Measurements from ENCODE around the gene RASGRF2. TPM values are rescaled to one million over a fixed set of nuclear protein-coding genes. Genes with fewer than 3 reads are reported as not detected.

RASGRF2 gene
- total RNA-seq, 2 experiments from 2014 or later, result 0.06 to 0.13 TPM

DNA sequence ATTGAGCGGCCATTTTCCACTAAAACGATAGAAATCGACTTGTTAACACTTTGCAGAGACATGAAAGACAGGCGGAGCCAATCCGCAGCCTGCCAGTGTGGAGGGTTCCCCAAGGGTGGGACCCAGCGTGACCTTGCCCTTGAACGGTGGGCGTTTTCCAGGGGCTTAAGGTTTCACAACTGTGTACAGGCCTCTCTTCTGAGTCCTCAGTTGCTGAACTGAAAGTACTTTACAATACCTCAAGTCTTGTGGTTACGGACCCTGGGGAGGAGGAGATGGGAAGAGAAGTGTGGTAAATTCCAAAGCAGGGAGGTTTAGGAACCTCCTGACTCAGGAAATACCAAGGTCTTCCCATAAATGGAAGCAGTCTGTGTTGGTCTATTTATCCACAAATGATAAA lies 204.8 kb downstream of the RASGRF2 start:
- no peaks in the 10 kb centered on the region for H3K36me3 ChIP-seq (ENCODE audit: insufficient read depth, low read length)
- H3K79me2 ChIP-seq (ENCODE audit: insufficient read depth, low read depth, low read length), result no peaks in the 10 kb centered on the region
- no peaks in the 10 kb centered on the region for H3K9me2 ChIP-seq (ENCODE audit: insufficient read depth, low read length)
- no peak overlapping the region for H3K4me3 ChIP-seq (ENCODE audit: low read depth, low read length, poor library complexity, severe bottlenecking)
- DNase-seq (ENCODE audit: low spot score), result no peak
- intact Hi-C loops (cut with micrococcal nuclease; ENCODE audit: unreplicated experiment), result loop anchor here (5.0 kb wide), 2 partner anchors 478 to 493 kb away; no protein-coding TSS in a partner anchor
- H3K4me2 ChIP-seq (ENCODE audit: low read length), result no peak overlapping the region
- H3K4me1 ChIP-seq (ENCODE audit: insufficient read depth, low read length, poor library complexity, severe bottlenecking), result no peaks in the 10 kb centered on the region
- H4K20me1 ChIP-seq (ENCODE audit: insufficient read depth, low read length), result no peaks in the 10 kb centered on the region
- H3K9me3 ChIP-seq (ENCODE audit: low read length), result no peaks in the 10 kb centered on the region
- POLR2A ChIA-PET, result interaction anchor here (0.8 kb wide), 1 partner anchor 12 kb away, joined by 3 read pairs; no protein-coding TSS in a partner anchor
- CTCF ChIA-PET (ENCODE audit: unreplicated experiment), result no interaction called here
- no peak overlapping the region for H2AFZ ChIP-seq (ENCODE audit: low read length)
- TF ChIP-seq EZH2phosphoT487 (IDR thresholded peaks at IDR 0.05; ENCODE audit: borderline replicate concordance, low read depth, low read length), result no peak
- TF ChIP-seq, protein P1, sequence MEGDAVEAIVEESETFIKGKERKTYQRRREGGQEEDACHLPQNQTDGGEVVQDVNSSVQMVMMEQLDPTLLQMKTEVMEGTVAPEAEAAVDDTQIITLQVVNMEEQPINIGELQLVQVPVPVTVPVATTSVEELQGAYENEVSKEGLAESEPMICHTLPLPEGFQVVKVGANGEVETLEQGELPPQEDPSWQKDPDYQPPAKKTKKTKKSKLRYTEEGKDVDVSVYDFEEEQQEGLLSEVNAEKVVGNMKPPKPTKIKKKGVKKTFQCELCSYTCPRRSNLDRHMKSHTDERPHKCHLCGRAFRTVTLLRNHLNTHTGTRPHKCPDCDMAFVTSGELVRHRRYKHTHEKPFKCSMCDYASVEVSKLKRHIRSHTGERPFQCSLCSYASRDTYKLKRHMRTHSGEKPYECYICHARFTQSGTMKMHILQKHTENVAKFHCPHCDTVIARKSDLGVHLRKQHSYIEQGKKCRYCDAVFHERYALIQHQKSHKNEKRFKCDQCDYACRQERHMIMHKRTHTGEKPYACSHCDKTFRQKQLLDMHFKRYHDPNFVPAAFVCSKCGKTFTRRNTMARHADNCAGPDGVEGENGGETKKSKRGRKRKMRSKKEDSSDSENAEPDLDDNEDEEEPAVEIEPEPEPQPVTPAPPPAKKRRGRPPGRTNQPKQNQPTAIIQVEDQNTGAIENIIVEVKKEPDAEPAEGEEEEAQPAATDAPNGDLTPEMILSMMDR (conservative IDR thresholded peaks at IDR 0.05; ENCODE audit: low read length), result no peak
- BruUV-seq (replicated peaks), result no TSS peak
- H3K27ac ChIP-seq (ENCODE audit: low read depth, low read length, poor library complexity, severe bottlenecking), result no peak overlapping the region

DNA sequence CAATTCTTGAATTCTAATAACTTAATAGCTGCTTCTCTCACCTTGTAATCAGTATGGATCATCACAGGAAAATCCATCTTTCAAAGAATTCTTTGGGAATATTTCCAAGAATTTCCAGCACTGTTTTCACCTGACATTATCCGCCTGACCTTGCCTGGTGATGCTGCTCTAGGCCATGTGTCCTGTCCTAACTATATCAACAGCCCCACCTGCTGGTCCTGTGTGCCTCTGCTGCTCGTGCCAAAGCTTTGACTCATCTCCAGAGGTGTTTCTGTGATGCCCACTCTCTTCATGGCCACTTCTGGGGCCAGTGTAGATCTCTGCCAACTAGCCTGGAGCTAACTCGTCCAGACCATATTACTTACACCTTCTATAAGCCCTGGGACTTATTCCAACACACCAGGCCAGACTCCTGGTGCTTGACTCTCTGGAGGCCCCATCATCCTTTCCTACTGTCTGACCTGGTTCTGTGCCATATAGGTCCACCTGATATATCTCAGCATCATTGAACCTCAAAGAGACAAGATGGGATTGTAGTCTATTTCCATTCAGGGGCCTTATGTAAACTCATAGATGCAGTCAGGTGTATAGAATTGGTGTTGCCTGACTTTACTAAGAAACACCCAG lies 205.4 kb downstream of the RASGRF2 start:
- no TSS peak for BruUV-seq (replicated peaks)

More for the DNA sequence above, 205.4 kb downstream of the RASGRF2 start:
- Histone ChIP-seq H3K36me3 (ENCODE audit: insufficient read depth, low read length) (no peaks in the 10 kb centered on the region), H3K4me1 (ENCODE audit: insufficient read depth, low read length, poor library complexity, severe bottlenecking) (no peaks in the 10 kb centered on the region), H2AFZ (ENCODE audit: low read length) (no peak overlapping the region), H3K79me2 (ENCODE audit: insufficient read depth, low read depth, low read length) (no peaks in the 10 kb centered on the region), H3K9me3 (ENCODE audit: low read length) (no peaks in the 10 kb centered on the region), H3K9me2 (ENCODE audit: insufficient read depth, low read length) (no peaks in the 10 kb centered on the region), H4K20me1 (ENCODE audit: insufficient read depth, low read length) (no peaks in the 10 kb centered on the region), H3K4me2 (ENCODE audit: low read length) (no peak overlapping the region), H3K27ac (ENCODE audit: low read depth, low read length, poor library complexity, severe bottlenecking) (no peak overlapping the region), H3K4me3 (ENCODE audit: low read depth, low read length, poor library complexity, severe bottlenecking) (no peak overlapping the region)
- TF ChIP-seq, protein P1 (conservative IDR thresholded peaks at IDR 0.05; ENCODE audit: low read length), result peak; percentile 90
- no peak for TF ChIP-seq EZH2phosphoT487 (IDR thresholded peaks at IDR 0.05; ENCODE audit: borderline replicate concordance, low read depth, low read length)
- ChIA-PET POLR2A (interaction anchor here (0.6 kb wide), 1 partner anchor 66 kb away, joined by 4 read pairs; no protein-coding TSS in a partner anchor), CTCF (ENCODE audit: unreplicated experiment) (no interaction called here)
- DNase-seq (ENCODE audit: low spot score), result peak; percentile 57
- intact Hi-C loops (cut with micrococcal nuclease; ENCODE audit: unreplicated experiment), result loop anchor here (5.0 kb wide), 2 partner anchors 478 to 493 kb away; no protein-coding TSS in a partner anchor
